Measurements from ENCODE around the gene TRIM10. TPM values are rescaled to one million over a fixed set of nuclear protein-coding genes. Genes with fewer than 3 reads are reported as not detected.

TRIM10 gene
- total and polyA plus RNA-seq, 2 experiments from 2014 or later, result 0.31 TPM; not detected in 1

- TF ChIP-seq CTCF (conservative IDR thresholded peaks at IDR 0.05; ENCODE audit: low read depth in 2 of 2) (no peak), ETS1 (IDR thresholded peaks at IDR 0.05) (no peak), REST (IDR thresholded peaks at IDR 0.05; ENCODE audit: unreplicated experiment) (no peak), JUNB (IDR thresholded peaks at IDR 0.05; ENCODE audit: unreplicated experiment) (no peak), POLR2AphosphoS5 (IDR thresholded peaks at IDR 0.05; ENCODE audit: low read depth) (no peak)
Measured at GRCh38 chr6:30111266-30111856, 49.6 kb downstream of the TRIM10 start (continued).

GRCh38 chr6:30104661-30105060 is 56.4 kb downstream of the TRIM10 start:
- Mint-ChIP-seq H3K9me3 (no peaks in the 10 kb centered on the region; the same call in 2 of the 3 replicates), H3K36me3 (ENCODE audit: low read depth) (no peaks in the 10 kb centered on the region; the same call in 2 of the 3 replicates), H3K27me3 (ENCODE audit: insufficient read depth, low read depth, poor library complexity) (peaks cover 53% of the 10 kb centered on the region), H3K4me3 (no peak overlapping the region), H3K27ac (no peak overlapping the region), H3K4me1 (peaks cover 33% of the 10 kb centered on the region)
- TF ChIP-seq STAT1 (IDR thresholded peaks at IDR 0.05; ENCODE audit: unreplicated experiment) (no peak), CTCF (conservative IDR thresholded peaks at IDR 0.05; ENCODE audit: low read depth in 2 of 2) (peak; percentile 30 to 34; a peak in 3 of 4 replicates)
- peaks cover 5% of the 10 kb centered on the region; the same call in 1 of the 2 replicates for H3F3A ChIP-seq (replicated peaks; ENCODE audit: low read depth)
- peak; percentile 43 for DNase-seq (ENCODE audit: low spot score)
- no peaks in the 10 kb centered on the region for H3K79me2 ChIP-seq (replicated peaks; ENCODE audit: insufficient read depth)
- H3K4me3 ChIP-seq, result no peak overlapping the region
- no peaks in the 10 kb centered on the region for H4K20me1 ChIP-seq (replicated peaks; ENCODE audit: insufficient read depth)
- no peaks in the 10 kb centered on the region for H3K36me3 ChIP-seq (ENCODE audit: insufficient read depth)
- H3K27ac ChIP-seq (ENCODE audit: low read depth), result no peak overlapping the region
- no peak for ATAC-seq
- H3K4me1 ChIP-seq (ENCODE audit: insufficient read depth), result peaks cover 26% of the 10 kb centered on the region
- H2AFZ ChIP-seq, result no peak overlapping the region; the same call in 1 of the 2 replicates
- H3K4me2 ChIP-seq, result no peak overlapping the region
- H3K9me2 ChIP-seq (ENCODE audit: insufficient read depth), result no peaks in the 10 kb centered on the region
- peaks cover 70% of the 10 kb centered on the region for H3K27me3 ChIP-seq (ENCODE audit: insufficient read depth)

Measured in GM23338 (cell line).